T47D (cell line): ENCODE data around the gene SRRD.

Experiments
- DNase-seq, 2 experiments: peaks; one replicate each; pipeline versions ENCODE4 v3.0.0 to v3.0.0-alpha.2; 2011 to 2012; ENCODE audit warnings: low read depth in 1 of 2, low spot score in 1 of 2
- JUND ChIP-seq: IDR thresholded peaks from 2 replicates; pipeline ENCODE4 v1.6.1; 2012; ENCODE audit warnings: low read depth
- in situ Hi-C: cut with HindIII; loops from 2 replicates; pipeline ENCODE4 v1.10.0; 2016; ENCODE audit warnings: low sequenced_read_pairs, low pct_unique_long_range_greater_than_20kb

Gene SRRD

GRCh38 chr22:26541167-26541819, 57.6 kb downstream of the SRRD start:
- no peak for DNase-seq
- no peak for TF ChIP-seq JUND
- in situ Hi-C loops = no loop called here

DNA sequence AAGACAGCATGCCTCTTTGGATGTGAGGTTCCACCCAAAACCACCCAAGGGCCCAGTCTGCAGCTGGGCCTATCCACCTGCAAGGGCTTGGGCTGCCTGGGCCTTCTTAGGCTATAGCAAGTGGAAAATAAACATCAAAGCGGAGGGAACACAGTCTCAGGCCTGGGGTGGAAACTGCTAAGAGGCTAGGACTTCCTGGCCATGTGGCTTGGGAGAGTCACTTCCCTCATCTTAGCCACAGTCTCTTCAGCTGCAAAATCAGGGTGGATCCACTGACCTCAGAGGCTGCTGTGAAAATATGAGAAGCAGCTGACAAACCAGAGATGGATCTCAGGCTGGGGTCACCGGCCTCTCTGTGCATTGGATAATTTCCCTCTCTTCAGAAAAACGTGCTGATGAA, 59.2 kb downstream of the SRRD start:
- no peak for TF ChIP-seq JUND
- in situ Hi-C loops = no loop called here
- DNase-seq = no peak
